ENCODE data around the gene PTPRD.

GRCh38 chr9:8653855-8654254 lies 1958.9 kb downstream of the PTPRD start:
- TF ChIP-seq CTCF (IDR thresholded peaks at IDR 0.05) (no peak), POLR2AphosphoS5 (IDR thresholded peaks at IDR 0.05) (no peak)
